Measurements from ENCODE around the gene FSTL5. TPM values are rescaled to one million over a fixed set of nuclear protein-coding genes. Genes with fewer than 3 reads are reported as not detected.

FSTL5 gene
- total and polyA plus RNA-seq, 2 experiments from 2014 or later: 0.06 to 0.49 TPM

DNA sequence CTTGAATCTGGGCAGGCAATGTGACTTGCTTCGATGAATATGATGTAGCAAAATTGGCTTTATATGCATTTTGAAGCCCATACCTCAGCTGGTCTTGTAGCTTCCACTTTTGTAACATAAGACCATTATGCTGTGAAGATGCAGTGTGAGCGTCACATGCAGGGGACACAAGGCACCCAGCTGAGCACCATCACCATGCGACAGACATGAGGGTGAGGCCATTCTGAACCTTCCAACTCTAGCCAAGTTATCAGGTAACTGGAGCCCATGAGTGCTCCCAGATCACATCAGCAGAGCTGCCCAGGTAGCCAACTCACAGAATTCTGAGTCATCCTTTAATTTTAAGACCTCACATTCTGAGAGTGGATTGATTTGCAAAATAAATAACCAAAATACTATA lies 705.9 kb downstream of the FSTL5 start (continued):
- TF ChIP-seq JUNB (IDR thresholded peaks at IDR 0.05; ENCODE audit: unreplicated experiment): no peak
- TF ChIP-seq EZH2phosphoT487 (IDR thresholded peaks at IDR 0.05; ENCODE audit: unreplicated experiment): no peak
- TF ChIP-seq STAT1 (IDR thresholded peaks at IDR 0.05; ENCODE audit: unreplicated experiment): no peak

DNA sequence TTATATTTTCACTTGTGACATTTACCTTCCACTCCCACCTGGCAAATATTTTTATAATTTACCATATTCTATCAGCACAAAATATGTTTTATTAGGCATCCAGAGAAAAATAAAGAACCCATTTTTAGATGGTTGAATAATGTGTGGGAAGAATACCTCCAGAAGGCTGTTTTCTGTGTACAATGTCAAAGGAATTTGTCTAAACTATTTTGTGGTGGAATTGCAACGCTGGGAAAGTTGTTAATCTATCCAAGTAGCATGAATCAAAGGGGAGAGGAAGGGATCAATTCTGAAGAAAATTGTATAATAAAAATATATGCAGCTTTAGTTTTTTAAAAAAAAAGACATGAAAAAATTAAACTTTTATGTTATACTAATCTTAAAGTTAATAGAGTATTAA lies 706.5 kb downstream of the FSTL5 start:
- Mint-ChIP-seq H3K9me3 (no peaks in the 10 kb centered on the region), H3K36me3 (ENCODE audit: low read depth) (no peaks in the 10 kb centered on the region), H3K4me3 (no peak overlapping the region), H3K4me1 (peaks cover 4% of the 10 kb centered on the region; the same call in 1 of the 3 replicates), H3K27ac (no peak overlapping the region), H3K27me3 (ENCODE audit: insufficient read depth, low read depth, poor library complexity) (peaks cover 1% of the 10 kb centered on the region)
- H3K27me3 ChIP-seq (ENCODE audit: insufficient read depth): no peaks in the 10 kb centered on the region
- DNase-seq (ENCODE audit: low spot score) (no peak), ATAC-seq (no peak)
- TF ChIP-seq ZNF331 (CRISPR knock-in tag; IDR thresholded peaks at IDR 0.05; ENCODE audit: low read depth): no peak
- H3F3A ChIP-seq (replicated peaks; ENCODE audit: low read depth): no peaks in the 10 kb centered on the region
- peaks cover 6% of the 10 kb centered on the region for H3K4me1 ChIP-seq (ENCODE audit: insufficient read depth)
- H4K20me1 ChIP-seq (replicated peaks; ENCODE audit: insufficient read depth): no peaks in the 10 kb centered on the region
- no peaks in the 10 kb centered on the region for H3K9me2 ChIP-seq (ENCODE audit: insufficient read depth)
- H2AFZ ChIP-seq: no peak overlapping the region
- H3K4me3 ChIP-seq: no peak overlapping the region
- H3K27ac ChIP-seq (ENCODE audit: low read depth): no peak overlapping the region
- H3K4me2 ChIP-seq: no peak overlapping the region
- H3K79me2 ChIP-seq (replicated peaks; ENCODE audit: insufficient read depth): no peaks in the 10 kb centered on the region
- H3K36me3 ChIP-seq (ENCODE audit: insufficient read depth): no peaks in the 10 kb centered on the region

DNA sequence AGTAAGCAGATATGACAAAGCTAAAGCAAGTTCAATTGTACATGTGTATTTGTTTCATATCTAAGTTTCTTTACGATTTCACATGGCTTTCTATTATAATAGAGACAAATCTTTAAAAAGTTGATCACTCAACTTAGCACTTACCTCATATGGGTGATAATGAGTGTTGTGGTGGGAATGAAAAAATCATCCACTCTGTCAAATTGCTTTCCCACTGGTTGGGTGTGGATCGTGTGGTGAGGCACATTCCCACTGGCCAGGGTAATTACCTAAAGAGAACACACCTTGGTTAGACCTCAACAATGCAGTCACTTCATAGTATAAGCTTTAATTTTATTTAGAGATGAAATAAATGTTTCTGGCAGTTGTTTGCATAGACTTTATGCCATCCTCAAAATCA lies 708.9 kb downstream of the FSTL5 start:
- Mint-ChIP-seq H3K36me3 (ENCODE audit: low read depth) (no peaks in the 10 kb centered on the region), H3K27ac (no peak overlapping the region)

More for the DNA sequence above, 708.9 kb downstream of the FSTL5 start:
- Histone ChIP-seq H3K4me1 (ENCODE audit: insufficient read depth) (no peaks in the 10 kb centered on the region; the same call in 1 of the 2 replicates), H3K4me3 (no peak overlapping the region), H3K4me2 (no peak overlapping the region), H3F3A (replicated peaks; ENCODE audit: low read depth) (no peaks in the 10 kb centered on the region), H2AFZ (no peak overlapping the region), H3K27ac (ENCODE audit: low read depth) (no peak overlapping the region), H3K9me2 (ENCODE audit: insufficient read depth) (no peaks in the 10 kb centered on the region), H3K36me3 (ENCODE audit: insufficient read depth) (no peaks in the 10 kb centered on the region), H3K27me3 (ENCODE audit: insufficient read depth) (no peaks in the 10 kb centered on the region), H4K20me1 (replicated peaks; ENCODE audit: insufficient read depth) (no peaks in the 10 kb centered on the region), H3K79me2 (replicated peaks; ENCODE audit: insufficient read depth) (no peaks in the 10 kb centered on the region)
- Mint-ChIP-seq H3K4me3 (no peak overlapping the region), H3K9me3 (no peaks in the 10 kb centered on the region), H3K27me3 (ENCODE audit: insufficient read depth, low read depth, poor library complexity) (peaks cover 1% of the 10 kb centered on the region), H3K4me1 (no peaks in the 10 kb centered on the region)
- DNase-seq (ENCODE audit: low spot score): no peak
- TF ChIP-seq EZH2 (IDR thresholded peaks at IDR 0.05; ENCODE audit: low read depth, unreplicated experiment): no peak
- no peak for TF ChIP-seq NANOG (IDR thresholded peaks at IDR 0.05; ENCODE audit: borderline replicate concordance)
- no peak for TF ChIP-seq POLR2AphosphoS5 (IDR thresholded peaks at IDR 0.05; ENCODE audit: low read depth)
- no peak for TF ChIP-seq JUNB (IDR thresholded peaks at IDR 0.05; ENCODE audit: unreplicated experiment)
- TF ChIP-seq ZNF114 (CRISPR knock-in tag; IDR thresholded peaks at IDR 0.05): no peak
- TF ChIP-seq, protein P1, sequence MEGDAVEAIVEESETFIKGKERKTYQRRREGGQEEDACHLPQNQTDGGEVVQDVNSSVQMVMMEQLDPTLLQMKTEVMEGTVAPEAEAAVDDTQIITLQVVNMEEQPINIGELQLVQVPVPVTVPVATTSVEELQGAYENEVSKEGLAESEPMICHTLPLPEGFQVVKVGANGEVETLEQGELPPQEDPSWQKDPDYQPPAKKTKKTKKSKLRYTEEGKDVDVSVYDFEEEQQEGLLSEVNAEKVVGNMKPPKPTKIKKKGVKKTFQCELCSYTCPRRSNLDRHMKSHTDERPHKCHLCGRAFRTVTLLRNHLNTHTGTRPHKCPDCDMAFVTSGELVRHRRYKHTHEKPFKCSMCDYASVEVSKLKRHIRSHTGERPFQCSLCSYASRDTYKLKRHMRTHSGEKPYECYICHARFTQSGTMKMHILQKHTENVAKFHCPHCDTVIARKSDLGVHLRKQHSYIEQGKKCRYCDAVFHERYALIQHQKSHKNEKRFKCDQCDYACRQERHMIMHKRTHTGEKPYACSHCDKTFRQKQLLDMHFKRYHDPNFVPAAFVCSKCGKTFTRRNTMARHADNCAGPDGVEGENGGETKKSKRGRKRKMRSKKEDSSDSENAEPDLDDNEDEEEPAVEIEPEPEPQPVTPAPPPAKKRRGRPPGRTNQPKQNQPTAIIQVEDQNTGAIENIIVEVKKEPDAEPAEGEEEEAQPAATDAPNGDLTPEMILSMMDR (conservative IDR thresholded peaks at IDR 0.05; ENCODE audit: low read depth in 2 of 2): no peak
- TF ChIP-seq EZH2phosphoT487 (IDR thresholded peaks at IDR 0.05; ENCODE audit: unreplicated experiment): no peak
- TF ChIP-seq STAT1 (IDR thresholded peaks at IDR 0.05; ENCODE audit: unreplicated experiment): no peak
- TF ChIP-seq, protein P2, sequence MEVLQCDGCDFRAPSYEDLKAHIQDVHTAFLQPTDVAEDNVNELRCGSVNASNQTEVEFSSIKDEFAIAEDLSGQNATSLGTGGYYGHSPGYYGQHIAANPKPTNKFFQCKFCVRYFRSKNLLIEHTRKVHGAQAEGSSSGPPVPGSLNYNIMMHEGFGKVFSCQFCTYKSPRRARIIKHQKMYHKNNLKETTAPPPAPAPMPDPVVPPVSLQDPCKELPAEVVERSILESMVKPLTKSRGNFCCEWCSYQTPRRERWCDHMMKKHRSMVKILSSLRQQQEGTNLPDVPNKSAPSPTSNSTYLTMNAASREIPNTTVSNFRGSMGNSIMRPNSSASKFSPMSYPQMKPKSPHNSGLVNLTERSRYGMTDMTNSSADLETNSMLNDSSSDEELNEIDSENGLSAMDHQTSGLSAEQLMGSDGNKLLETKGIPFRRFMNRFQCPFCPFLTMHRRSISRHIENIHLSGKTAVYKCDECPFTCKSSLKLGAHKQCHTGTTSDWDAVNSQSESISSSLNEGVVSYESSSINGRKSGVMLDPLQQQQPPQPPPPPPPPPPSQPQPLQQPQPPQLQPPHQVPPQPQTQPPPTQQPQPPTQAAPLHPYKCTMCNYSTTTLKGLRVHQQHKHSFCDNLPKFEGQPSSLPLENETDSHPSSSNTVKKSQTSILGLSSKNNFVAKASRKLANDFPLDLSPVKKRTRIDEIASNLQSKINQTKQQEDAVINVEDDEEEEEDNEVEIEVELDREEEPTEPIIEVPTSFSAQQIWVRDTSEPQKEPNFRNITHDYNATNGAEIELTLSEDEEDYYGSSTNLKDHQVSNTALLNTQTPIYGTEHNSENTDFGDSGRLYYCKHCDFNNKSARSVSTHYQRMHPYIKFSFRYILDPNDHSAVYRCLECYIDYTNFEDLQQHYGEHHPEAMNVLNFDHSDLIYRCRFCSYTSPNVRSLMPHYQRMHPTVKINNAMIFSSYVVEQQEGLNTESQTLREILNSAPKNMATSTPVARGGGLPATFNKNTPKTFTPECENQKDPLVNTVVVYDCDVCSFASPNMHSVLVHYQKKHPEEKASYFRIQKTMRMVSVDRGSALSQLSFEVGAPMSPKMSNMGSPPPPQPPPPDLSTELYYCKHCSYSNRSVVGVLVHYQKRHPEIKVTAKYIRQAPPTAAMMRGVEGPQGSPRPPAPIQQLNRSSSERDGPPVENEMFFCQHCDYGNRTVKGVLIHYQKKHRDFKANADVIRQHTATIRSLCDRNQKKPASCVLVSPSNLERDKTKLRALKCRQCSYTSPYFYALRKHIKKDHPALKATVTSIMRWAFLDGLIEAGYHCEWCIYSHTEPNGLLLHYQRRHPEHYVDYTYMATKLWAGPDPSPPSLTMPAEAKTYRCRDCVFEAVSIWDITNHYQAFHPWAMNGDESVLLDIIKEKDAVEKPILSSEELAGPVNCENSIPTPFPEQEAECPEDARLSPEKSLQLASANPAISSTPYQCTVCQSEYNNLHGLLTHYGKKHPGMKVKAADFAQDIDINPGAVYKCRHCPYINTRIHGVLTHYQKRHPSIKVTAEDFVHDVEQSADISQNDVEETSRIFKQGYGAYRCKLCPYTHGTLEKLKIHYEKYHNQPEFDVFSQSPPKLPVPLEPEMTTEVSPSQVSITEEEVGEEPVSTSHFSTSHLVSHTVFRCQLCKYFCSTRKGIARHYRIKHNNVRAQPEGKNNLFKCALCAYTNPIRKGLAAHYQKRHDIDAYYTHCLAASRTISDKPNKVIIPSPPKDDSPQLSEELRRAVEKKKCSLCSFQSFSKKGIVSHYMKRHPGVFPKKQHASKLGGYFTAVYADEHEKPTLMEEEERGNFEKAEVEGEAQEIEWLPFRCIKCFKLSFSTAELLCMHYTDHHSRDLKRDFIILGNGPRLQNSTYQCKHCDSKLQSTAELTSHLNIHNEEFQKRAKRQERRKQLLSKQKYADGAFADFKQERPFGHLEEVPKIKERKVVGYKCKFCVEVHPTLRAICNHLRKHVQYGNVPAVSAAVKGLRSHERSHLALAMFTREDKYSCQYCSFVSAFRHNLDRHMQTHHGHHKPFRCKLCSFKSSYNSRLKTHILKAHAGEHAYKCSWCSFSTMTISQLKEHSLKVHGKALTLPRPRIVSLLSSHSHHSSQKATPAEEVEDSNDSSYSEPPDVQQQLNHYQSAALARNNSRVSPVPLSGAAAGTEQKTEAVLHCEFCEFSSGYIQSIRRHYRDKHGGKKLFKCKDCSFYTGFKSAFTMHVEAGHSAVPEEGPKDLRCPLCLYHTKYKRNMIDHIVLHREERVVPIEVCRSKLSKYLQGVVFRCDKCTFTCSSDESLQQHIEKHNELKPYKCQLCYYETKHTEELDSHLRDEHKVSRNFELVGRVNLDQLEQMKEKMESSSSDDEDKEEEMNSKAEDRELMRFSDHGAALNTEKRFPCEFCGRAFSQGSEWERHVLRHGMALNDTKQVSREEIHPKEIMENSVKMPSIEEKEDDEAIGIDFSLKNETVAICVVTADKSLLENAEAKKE (CRISPR knock-in tag; IDR thresholded peaks at IDR 0.05): no peak
- TF ChIP-seq, protein P3, sequence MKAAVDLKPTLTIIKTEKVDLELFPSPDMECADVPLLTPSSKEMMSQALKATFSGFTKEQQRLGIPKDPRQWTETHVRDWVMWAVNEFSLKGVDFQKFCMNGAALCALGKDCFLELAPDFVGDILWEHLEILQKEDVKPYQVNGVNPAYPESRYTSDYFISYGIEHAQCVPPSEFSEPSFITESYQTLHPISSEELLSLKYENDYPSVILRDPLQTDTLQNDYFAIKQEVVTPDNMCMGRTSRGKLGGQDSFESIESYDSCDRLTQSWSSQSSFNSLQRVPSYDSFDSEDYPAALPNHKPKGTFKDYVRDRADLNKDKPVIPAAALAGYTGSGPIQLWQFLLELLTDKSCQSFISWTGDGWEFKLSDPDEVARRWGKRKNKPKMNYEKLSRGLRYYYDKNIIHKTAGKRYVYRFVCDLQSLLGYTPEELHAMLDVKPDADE (IDR thresholded peaks at IDR 0.05): no peak
- TF ChIP-seq CREB1 (CRISPR knock-in tag; IDR thresholded peaks at IDR 0.05; ENCODE audit: low read depth): no peak
- no peak for ATAC-seq
